GOT3 (cell line): Measurements from ENCODE around the gene ACO1.
"Not testable (repeated sequence)": the region's sequence is repeated elsewhere in the genome, so short reads cannot be mapped to it uniquely, and the experiment has no call there.

ENCODE experiments used
- DNase-seq: peaks from one replicate; lab custom pipeline; 2025; ENCODE audit warnings: mixed read lengths; lab: John Stamatoyannopoulos, UW

Gene ACO1

GRCh38 chr9:32384364-32385151 lies at the start of gene ACO1:
Gene ACO1 (plus strand): TSS chr9:32384643. CDS start chr9:32405507, 20,864 bp downstream.
- peak; percentile 55 for DNase-seq

- no peak for DNase-seq
These were observed 49.2 kb upstream of the ACO1 start for GRCh38 chr9:32334916-32335895.

- DNase-seq: no peak
These were observed 45.0 kb upstream of the ACO1 start for GRCh38 chr9:32339424-32339823.

GRCh38 chr9:32340361-32340760 lies 44.1 kb upstream of the ACO1 start:
- no peak for DNase-seq

- DNase-seq: no peak
These were observed 39.8 kb upstream of the ACO1 start for GRCh38 chr9:32344551-32345182.

- DNase-seq: no peak
These were observed 39.2 kb upstream of the ACO1 start for GRCh38 chr9:32345243-32345642.

- DNase-seq: no peak
These were observed 36.9 kb upstream of the ACO1 start for GRCh38 chr9:32347571-32347970.

- DNase-seq: no peak
These were observed 36.2 kb upstream of the ACO1 start for GRCh38 chr9:32348106-32348695.

GRCh38 chr9:32349013-32349412 lies 35.4 kb upstream of the ACO1 start:
- DNase-seq: no peak

GRCh38 chr9:32350682-32351081 lies 33.8 kb upstream of the ACO1 start:
- no peak for DNase-seq

- no peak for DNase-seq
These were observed 32.6 kb upstream of the ACO1 start for GRCh38 chr9:32351845-32352244.

GRCh38 chr9:32353476-32353875 lies 31.0 kb upstream of the ACO1 start:
- not testable (repeated sequence) for DNase-seq

GRCh38 chr9:32359452-32359851 lies 25.0 kb upstream of the ACO1 start:
- no peak for DNase-seq

- no peak for DNase-seq
These were observed 23.3 kb upstream of the ACO1 start for GRCh38 chr9:32360983-32361673.

- no peak for DNase-seq
These were observed 13.2 kb upstream of the ACO1 start for GRCh38 chr9:32371279-32371678.

- no peak for DNase-seq
These were observed 12.8 kb upstream of the ACO1 start for GRCh38 chr9:32371679-32372078.

GRCh38 chr9:32376285-32376684 lies 8.2 kb upstream of the ACO1 start:
- DNase-seq: no peak

GRCh38 chr9:32378496-32378895 lies 5.9 kb upstream of the ACO1 start:
- DNase-seq: no peak

GRCh38 chr9:32378993-32379729 lies 5.3 kb upstream of the ACO1 start:
- no peak for DNase-seq

- DNase-seq: no peak
These were observed 3.5 kb upstream of the ACO1 start for GRCh38 chr9:32380944-32381343.
